Fibroblast of lung (primary cell): ENCODE results near the gene PIP4K2A.

ENCODE experiments used
- EZH2 ChIP-seq: IDR thresholded peaks from 2 replicates; pipeline ENCODE4 v1.5.1; 2012; ENCODE audit warnings: low read length, control low read depth, mild to moderate bottlenecking; ENCODE audit errors: missing control alignments
- TF ChIP-seq, protein P1 (sequence below), 2 donors: IDR thresholded peaks in 1 of 2; conservative IDR thresholded peaks in 1 of 2; 1 replicate in 1 of 2; 2 replicates in 1 of 2; pipeline ENCODE4 v1.5.1; 2011 to 2012; ENCODE audit warnings: low read length in 2 of 2, control low read depth in 1 of 2, inconsistent platforms in 1 of 2, low read depth in 1 of 2, mild to moderate bottlenecking in 1 of 2

DNA sequence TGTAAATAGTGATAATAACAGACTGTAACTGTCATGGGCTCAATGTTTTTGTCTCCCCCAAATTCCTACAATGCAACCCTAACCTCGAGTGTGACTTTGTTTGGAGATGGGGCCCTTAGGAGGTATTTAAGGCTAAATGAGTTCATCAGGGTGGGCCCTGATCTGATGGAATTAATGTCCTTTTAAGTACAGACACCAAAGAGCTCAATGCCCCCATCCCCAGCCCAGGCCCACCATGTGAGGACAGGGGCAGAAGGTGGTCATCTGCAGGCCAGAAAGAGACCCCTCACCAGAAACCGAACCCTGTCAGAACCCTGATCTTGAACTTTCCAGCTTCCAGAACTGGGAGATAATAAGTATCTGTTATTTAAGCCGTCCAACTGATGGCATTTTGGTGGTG, 83.2 kb downstream of the PIP4K2A start:
- TF ChIP-seq, protein P1, sequence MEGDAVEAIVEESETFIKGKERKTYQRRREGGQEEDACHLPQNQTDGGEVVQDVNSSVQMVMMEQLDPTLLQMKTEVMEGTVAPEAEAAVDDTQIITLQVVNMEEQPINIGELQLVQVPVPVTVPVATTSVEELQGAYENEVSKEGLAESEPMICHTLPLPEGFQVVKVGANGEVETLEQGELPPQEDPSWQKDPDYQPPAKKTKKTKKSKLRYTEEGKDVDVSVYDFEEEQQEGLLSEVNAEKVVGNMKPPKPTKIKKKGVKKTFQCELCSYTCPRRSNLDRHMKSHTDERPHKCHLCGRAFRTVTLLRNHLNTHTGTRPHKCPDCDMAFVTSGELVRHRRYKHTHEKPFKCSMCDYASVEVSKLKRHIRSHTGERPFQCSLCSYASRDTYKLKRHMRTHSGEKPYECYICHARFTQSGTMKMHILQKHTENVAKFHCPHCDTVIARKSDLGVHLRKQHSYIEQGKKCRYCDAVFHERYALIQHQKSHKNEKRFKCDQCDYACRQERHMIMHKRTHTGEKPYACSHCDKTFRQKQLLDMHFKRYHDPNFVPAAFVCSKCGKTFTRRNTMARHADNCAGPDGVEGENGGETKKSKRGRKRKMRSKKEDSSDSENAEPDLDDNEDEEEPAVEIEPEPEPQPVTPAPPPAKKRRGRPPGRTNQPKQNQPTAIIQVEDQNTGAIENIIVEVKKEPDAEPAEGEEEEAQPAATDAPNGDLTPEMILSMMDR (conservative IDR thresholded peaks at IDR 0.05 in 1 of 2, IDR thresholded peaks at IDR 0.05 in 1 of 2; ENCODE audit: low read depth in 1 of 2, low read length in 2 of 2) = no peak
- no peak for TF ChIP-seq EZH2
